Measurements from ENCODE around the gene FOXP4. TPM values are rescaled to one million over a fixed set of nuclear protein-coding genes. Genes with fewer than 3 reads are reported as not detected.

The FOXP4 gene
- total and polyA plus RNA-seq, 2 of the 13 experiments (the other 11 are each of a cell fraction or from before 2014, with no cell fraction given): 11.0 to 12.4 TPM

- TF ChIP-seq, protein P1, sequence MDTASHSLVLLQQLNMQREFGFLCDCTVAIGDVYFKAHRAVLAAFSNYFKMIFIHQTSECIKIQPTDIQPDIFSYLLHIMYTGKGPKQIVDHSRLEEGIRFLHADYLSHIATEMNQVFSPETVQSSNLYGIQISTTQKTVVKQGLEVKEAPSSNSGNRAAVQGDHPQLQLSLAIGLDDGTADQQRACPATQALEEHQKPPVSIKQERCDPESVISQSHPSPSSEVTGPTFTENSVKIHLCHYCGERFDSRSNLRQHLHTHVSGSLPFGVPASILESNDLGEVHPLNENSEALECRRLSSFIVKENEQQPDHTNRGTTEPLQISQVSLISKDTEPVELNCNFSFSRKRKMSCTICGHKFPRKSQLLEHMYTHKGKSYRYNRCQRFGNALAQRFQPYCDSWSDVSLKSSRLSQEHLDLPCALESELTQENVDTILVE (CRISPR knock-in tag; IDR thresholded peaks at IDR 0.05): no peak
- TF ChIP-seq, protein P2, sequence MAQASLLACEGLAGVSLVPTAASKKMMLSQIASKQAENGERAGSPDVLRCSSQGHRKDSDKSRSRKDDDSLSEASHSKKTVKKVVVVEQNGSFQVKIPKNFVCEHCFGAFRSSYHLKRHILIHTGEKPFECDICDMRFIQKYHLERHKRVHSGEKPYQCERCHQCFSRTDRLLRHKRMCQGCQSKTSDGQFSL (CRISPR knock-in tag; IDR thresholded peaks at IDR 0.05): no peak
- TF ChIP-seq ZFYVE20 (CRISPR knock-in tag; IDR thresholded peaks at IDR 0.05; ENCODE audit: borderline replicate concordance, low read depth) (no peak), NR2F1 (CRISPR knock-in tag; IDR thresholded peaks at IDR 0.05) (peak in 1 of 2 experiments; percentile 64; a peak in 1 of 4 replicates), ZNF3 (CRISPR knock-in tag; IDR thresholded peaks at IDR 0.05) (no peak), MTA3 (CRISPR knock-in tag; IDR thresholded peaks at IDR 0.05) (no peak), ZBTB10 (CRISPR knock-in tag; IDR thresholded peaks at IDR 0.05; ENCODE audit: borderline replicate concordance) (no peak), ZNF33A (CRISPR knock-in tag; IDR thresholded peaks at IDR 0.05; ENCODE audit: borderline replicate concordance) (no peak), MAZ (IDR thresholded peaks at IDR 0.05; ENCODE audit: borderline replicate concordance, low read depth, low read length) (no peak), MAZ (CRISPR knock-in tag; IDR thresholded peaks at IDR 0.05; ENCODE audit: low read depth) (peak; percentile 51; the same call in 1 of the 2 replicates), SKI (IDR thresholded peaks at IDR 0.05; ENCODE audit: partially characterized antibody) (peak; percentile 74), RXRA (CRISPR knock-in tag; IDR thresholded peaks at IDR 0.05) (peak; percentile 96), PRDM10 (CRISPR knock-in tag; IDR thresholded peaks at IDR 0.05; ENCODE audit: low read depth) (no peak), SPEN (CRISPR knock-in tag; IDR thresholded peaks at IDR 0.05; ENCODE audit: low read depth) (no peak), ATF1 (CRISPR knock-in tag; IDR thresholded peaks at IDR 0.05) (no peak), ISL2 (CRISPR knock-in tag; IDR thresholded peaks at IDR 0.05) (no peak), DNMT3B (CRISPR knock-in tag; conservative IDR thresholded peaks at IDR 0.05) (0 out of 2 replicates have a peak, but pooled peaks have one; percentile 54), ZKSCAN8 (CRISPR knock-in tag; IDR thresholded peaks at IDR 0.05; ENCODE audit: borderline replicate concordance) (no peak)
- TF ChIP-seq, protein P3, sequence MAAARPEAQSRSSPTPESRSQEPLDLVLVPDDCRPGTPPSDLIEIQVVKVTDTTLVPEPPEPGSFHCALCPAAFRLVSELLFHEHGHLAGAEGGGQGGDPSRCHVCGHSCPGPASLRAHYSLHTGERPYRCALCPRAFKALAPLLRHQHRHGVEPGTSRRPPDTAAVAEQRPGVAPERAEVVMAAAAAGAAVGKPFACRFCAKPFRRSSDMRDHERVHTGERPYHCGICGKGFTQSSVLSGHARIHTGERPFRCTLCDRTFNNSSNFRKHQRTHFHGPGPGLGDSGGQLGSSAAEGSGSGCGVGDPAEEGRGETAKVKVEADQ (CRISPR knock-in tag; IDR thresholded peaks at IDR 0.05; ENCODE audit: borderline replicate concordance): no peak
- TF ChIP-seq, protein P4, sequence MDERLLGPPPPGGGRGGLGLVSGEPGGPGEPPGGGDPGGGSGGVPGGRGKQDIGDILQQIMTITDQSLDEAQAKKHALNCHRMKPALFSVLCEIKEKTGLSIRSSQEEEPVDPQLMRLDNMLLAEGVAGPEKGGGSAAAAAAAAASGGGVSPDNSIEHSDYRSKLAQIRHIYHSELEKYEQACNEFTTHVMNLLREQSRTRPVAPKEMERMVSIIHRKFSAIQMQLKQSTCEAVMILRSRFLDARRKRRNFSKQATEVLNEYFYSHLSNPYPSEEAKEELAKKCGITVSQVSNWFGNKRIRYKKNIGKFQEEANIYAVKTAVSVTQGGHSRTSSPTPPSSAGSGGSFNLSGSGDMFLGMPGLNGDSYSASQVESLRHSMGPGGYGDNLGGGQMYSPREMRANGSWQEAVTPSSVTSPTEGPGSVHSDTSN (CRISPR knock-in tag; IDR thresholded peaks at IDR 0.05): no peak
Observed at GRCh38 chr6:41538556-41539182, 7.5 kb upstream of the FOXP4 start (continued).

All from HepG2 (cell line).